GM06990 (cell line): ENCODE results near the gene DUSP10.
A peak's percentile ranks its signal among the peaks of the same experiment; 100 is the strongest.

Experiments
- DNase-seq: peaks from one replicate; pipeline ENCODE4 v3.0.0-alpha.2; 2011; ENCODE audit not compliant: insufficient read length; ENCODE audit errors: extremely low read depth
- H3K27me3 ChIP-seq: replicated peaks from 2 replicates; pipeline ENCODE4 v1.6.0; 2011; ENCODE audit warnings: low read length; ENCODE audit not compliant: control insufficient read depth, insufficient read depth
- H3K36me3 ChIP-seq: 2 replicates; pipeline ENCODE4 v1.5.1; 2011; ENCODE audit warnings: low read length; ENCODE audit not compliant: control insufficient read depth, insufficient read depth
- H3K4me3 ChIP-seq: replicated peaks from 2 replicates; pipeline ENCODE4 v1.5.1; 2011; ENCODE audit warnings: low read depth, mild to moderate bottlenecking, control low read depth, low read length
- CTCF ChIP-seq: IDR thresholded peaks from 2 replicates; pipeline ENCODE4 v1.5.1; 2011; ENCODE audit warnings: low read length, control low read depth, mild to moderate bottlenecking, inconsistent platforms; ENCODE audit not compliant: insufficient read depth, poor library complexity, severe bottlenecking

Gene DUSP10

DNA sequence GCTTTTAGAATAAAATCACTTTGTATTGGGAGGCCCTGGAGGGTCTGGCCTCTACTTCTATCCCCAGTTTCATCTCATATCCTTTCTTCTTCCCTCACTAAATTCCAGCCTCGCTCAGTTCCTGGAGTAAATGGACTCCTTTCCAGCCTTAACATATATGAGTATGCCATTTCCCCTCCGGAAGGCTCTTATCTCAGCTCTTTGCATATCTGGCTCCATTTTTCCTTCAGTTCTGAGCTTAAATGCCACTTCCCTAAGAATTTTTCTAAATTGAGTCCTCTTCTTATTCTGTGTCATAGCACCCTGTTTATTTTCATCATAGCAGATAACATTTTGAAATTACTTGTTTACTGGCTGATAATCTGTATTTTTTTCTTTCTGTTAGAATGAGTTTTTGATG lies 20.2 kb upstream of the DUSP10 start:
- Histone ChIP-seq H3K27me3 (no peaks in the 10 kb centered on the region), H3K36me3 (no peaks in the 10 kb centered on the region), H3K4me3 (no peak overlapping the region)
- no peak for DNase-seq
- no peak for TF ChIP-seq CTCF

DNA sequence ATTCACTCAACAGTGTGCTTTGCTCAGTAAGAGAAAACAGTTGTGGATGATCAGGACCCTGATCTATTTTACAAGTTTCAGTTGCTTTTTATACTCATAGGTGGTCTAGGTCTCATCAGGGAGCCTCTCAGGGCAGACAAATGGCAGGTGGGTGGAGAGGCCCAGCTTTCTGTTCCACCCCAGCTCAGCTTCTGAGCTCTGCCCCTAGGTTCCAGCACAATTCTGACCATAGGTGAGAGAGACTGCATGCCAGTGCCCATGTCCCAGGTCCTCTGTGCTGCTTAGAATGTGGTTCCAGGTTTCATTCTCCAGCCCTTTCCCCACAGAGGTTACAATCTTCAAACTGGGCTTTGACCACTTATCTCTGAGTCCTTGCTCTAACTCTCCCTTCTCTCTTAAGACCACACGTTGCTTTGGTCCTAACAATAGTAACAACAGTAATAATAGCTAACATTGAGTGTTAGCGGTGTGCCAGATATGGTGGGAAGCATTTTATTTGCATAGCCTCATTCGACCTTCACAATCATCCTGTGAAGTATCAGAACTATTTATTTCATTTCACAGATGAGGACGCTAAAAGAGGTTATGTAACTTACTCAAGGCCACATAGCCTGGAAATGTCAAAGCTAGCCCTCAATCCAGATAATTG lies 19.6 kb upstream of the DUSP10 start:
- no peaks in the 10 kb centered on the region for H3K36me3 ChIP-seq
- peak; percentile 54 for DNase-seq
- H3K4me3 ChIP-seq = no peak overlapping the region
- no peaks in the 10 kb centered on the region for H3K27me3 ChIP-seq
- TF ChIP-seq CTCF = no peak

DNA sequence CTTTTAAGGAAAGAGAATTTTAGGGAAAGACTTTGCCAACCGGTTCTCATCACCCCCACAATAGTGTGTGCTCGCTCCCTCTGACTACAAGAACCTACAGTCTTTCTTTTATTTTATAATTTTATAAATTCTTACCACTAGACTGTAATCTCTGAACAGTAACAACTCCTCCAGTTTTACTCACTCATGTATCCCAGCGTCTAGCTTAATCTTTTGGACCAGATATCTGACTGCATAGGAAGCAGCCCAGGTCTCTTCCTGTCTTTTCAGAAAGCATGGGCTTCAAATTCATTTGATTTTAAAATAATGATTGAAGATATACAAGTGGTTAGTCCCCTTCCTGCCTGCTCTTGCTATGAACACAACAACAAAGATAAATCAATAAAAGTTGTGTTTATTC lies 19.0 kb upstream of the DUSP10 start:
- no peak for DNase-seq
- no peak overlapping the region for H3K4me3 ChIP-seq

DNA sequence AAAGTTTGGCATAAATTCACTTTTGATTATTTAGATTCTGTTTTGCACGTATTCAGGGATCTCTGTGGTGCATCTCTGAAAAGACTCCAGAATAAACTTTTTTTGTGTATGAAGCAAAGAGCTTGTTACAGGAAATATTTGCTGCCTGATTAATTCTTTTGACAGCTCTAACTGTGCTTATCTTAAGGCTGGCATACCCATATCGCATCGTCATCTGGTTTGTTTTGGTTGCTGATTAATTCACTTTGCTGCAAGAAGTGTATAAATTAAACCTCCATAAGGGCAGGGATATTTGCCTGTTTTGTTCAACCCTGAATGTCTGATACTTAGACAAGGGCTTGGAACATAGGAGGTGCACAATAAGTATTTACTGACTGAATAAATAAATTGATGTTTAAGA lies 17.5 kb upstream of the DUSP10 start:
- Histone ChIP-seq H3K4me3 (no peak overlapping the region), H3K27me3 (no peaks in the 10 kb centered on the region), H3K36me3 (no peaks in the 10 kb centered on the region)
- no peak for DNase-seq
- no peak for TF ChIP-seq CTCF

More for the DNA sequence above, 19.0 kb upstream of the DUSP10 start:
- H3K36me3 ChIP-seq = no peaks in the 10 kb centered on the region
- no peaks in the 10 kb centered on the region for H3K27me3 ChIP-seq
- TF ChIP-seq CTCF = no peak

DNA sequence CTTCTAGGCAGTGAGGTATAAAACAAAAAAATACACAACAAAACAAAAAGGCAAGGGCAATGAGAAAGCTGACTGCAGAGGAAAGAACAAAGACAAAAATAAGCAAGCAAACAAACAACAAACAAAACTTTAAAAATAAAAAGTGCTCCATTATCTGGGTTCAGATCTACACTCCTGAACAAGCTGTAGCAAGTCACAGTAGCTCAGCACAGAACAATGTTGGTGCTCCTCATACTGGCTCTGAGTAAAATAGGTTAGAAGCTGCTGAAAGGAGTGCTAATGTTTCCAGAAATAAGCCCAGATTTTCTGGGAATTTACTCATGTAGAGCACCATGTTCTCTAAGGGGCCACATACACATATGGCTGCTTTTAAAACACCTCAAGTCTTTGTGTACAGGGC lies 16.6 kb upstream of the DUSP10 start:
- H3K27me3 ChIP-seq = no peaks in the 10 kb centered on the region
- TF ChIP-seq CTCF = no peak
- no peaks in the 10 kb centered on the region for H3K36me3 ChIP-seq
- DNase-seq = no peak
- H3K4me3 ChIP-seq = no peak overlapping the region
